Measurements from ENCODE around the gene NR6A1.
"Not testable (repeated sequence)": the region's sequence is repeated elsewhere in the genome, so short reads cannot be mapped to it uniquely, and the experiment has no call there.

NR6A1 gene

GRCh38 chr9:124741149-124741548 lies 30.0 kb downstream of the NR6A1 start (continued):
- TF ChIP-seq PPARA (CRISPR knock-in tag; IDR thresholded peaks at IDR 0.05; ENCODE audit: borderline replicate concordance) (no peak), ZFP30 (CRISPR knock-in tag; IDR thresholded peaks at IDR 0.05) (no peak), RARB (CRISPR knock-in tag; IDR thresholded peaks at IDR 0.05) (no peak), TSHZ2 (CRISPR knock-in tag; IDR thresholded peaks at IDR 0.05) (no peak), GLIS3 (CRISPR knock-in tag; IDR thresholded peaks at IDR 0.05) (no peak)

- ATAC-seq = no peak
- no peak for TF ChIP-seq ZFP3 (CRISPR knock-in tag; IDR thresholded peaks at IDR 0.05)
- TF ChIP-seq ARNTL (CRISPR knock-in tag; IDR thresholded peaks at IDR 0.05; ENCODE audit: borderline replicate concordance, low read depth) = no peak
- no peak for TF ChIP-seq PPARA (CRISPR knock-in tag; IDR thresholded peaks at IDR 0.05; ENCODE audit: borderline replicate concordance)
- no peak for TF ChIP-seq ZFP30 (CRISPR knock-in tag; IDR thresholded peaks at IDR 0.05)
- no peak for TF ChIP-seq TSHZ2 (CRISPR knock-in tag; IDR thresholded peaks at IDR 0.05)
- no peak for TF ChIP-seq POU6F1 (CRISPR knock-in tag; IDR thresholded peaks at IDR 0.05; ENCODE audit: borderline replicate concordance, low read depth)
- no peak for TF ChIP-seq ZNF8 (CRISPR knock-in tag; IDR thresholded peaks at IDR 0.05)
- TF ChIP-seq TOX (CRISPR knock-in tag; IDR thresholded peaks at IDR 0.05; ENCODE audit: borderline replicate concordance) = no peak
- no peak for TF ChIP-seq ESRRG (CRISPR knock-in tag; IDR thresholded peaks at IDR 0.05)
- no peak for TF ChIP-seq TCF4 (CRISPR knock-in tag; IDR thresholded peaks at IDR 0.05; ENCODE audit: borderline replicate concordance)
- TF ChIP-seq RARB (CRISPR knock-in tag; IDR thresholded peaks at IDR 0.05) = no peak
- no peak for TF ChIP-seq ZNF70 (CRISPR knock-in tag; IDR thresholded peaks at IDR 0.05)
- TF ChIP-seq ZNF565 (CRISPR knock-in tag; conservative IDR thresholded peaks at IDR 0.05; ENCODE audit: low read depth) = no peak
- no peak for TF ChIP-seq CSDC2 (CRISPR knock-in tag; IDR thresholded peaks at IDR 0.05)
- TF ChIP-seq CREB5 (CRISPR knock-in tag; IDR thresholded peaks at IDR 0.05; ENCODE audit: low read depth) = no peak
- no peak for TF ChIP-seq OSR1 (CRISPR knock-in tag; IDR thresholded peaks at IDR 0.05)
Measured at GRCh38 chr9:124739360-124739759, 31.8 kb downstream of the NR6A1 start.

GRCh38 chr9:124738075-124738474 lies 33.0 kb downstream of the NR6A1 start:
- not testable (repeated sequence) for ATAC-seq

GRCh38 chr9:124735121-124735520 lies 36.0 kb downstream of the NR6A1 start:
- ATAC-seq = peak; percentile 92
- TF ChIP-seq TCF4 (CRISPR knock-in tag; IDR thresholded peaks at IDR 0.05; ENCODE audit: borderline replicate concordance) = no peak
- TF ChIP-seq CREB5 (CRISPR knock-in tag; IDR thresholded peaks at IDR 0.05; ENCODE audit: low read depth) = no peak
- no peak for TF ChIP-seq ESRRG (CRISPR knock-in tag; IDR thresholded peaks at IDR 0.05)
- no peak for TF ChIP-seq ZNF70 (CRISPR knock-in tag; IDR thresholded peaks at IDR 0.05)
- no peak for TF ChIP-seq CSDC2 (CRISPR knock-in tag; IDR thresholded peaks at IDR 0.05)
- TF ChIP-seq ISL1 (CRISPR knock-in tag; IDR thresholded peaks at IDR 0.05) = no peak
- no peak for TF ChIP-seq OSR1 (CRISPR knock-in tag; IDR thresholded peaks at IDR 0.05)
- no peak for TF ChIP-seq GLIS3 (CRISPR knock-in tag; IDR thresholded peaks at IDR 0.05)
- no peak for TF ChIP-seq ZFP30 (CRISPR knock-in tag; IDR thresholded peaks at IDR 0.05)
- TF ChIP-seq ZNF565 (CRISPR knock-in tag; conservative IDR thresholded peaks at IDR 0.05; ENCODE audit: low read depth) = no peak
- no peak for TF ChIP-seq PATZ1 (CRISPR knock-in tag; IDR thresholded peaks at IDR 0.05; ENCODE audit: borderline replicate concordance)
- no peak for TF ChIP-seq ARNTL (CRISPR knock-in tag; IDR thresholded peaks at IDR 0.05; ENCODE audit: borderline replicate concordance, low read depth)
- TF ChIP-seq TSHZ2 (CRISPR knock-in tag; IDR thresholded peaks at IDR 0.05) = no peak
- no peak for TF ChIP-seq ZFP3 (CRISPR knock-in tag; IDR thresholded peaks at IDR 0.05)
- no peak for TF ChIP-seq SNAI2 (CRISPR knock-in tag; IDR thresholded peaks at IDR 0.05)

Data from SK-N-SH treated with all-trans-retinoic acid at 6 μM for 48 hours (cell line).